Measurements from ENCODE around the gene DAD1.

Gene DAD1

GRCh38 chr14:22549981-22550673 lies 38.9 kb downstream of the DAD1 start:
- no peak for TF ChIP-seq CTCF (IDR thresholded peaks at IDR 0.05; ENCODE audit: low read depth, low read length)
- no peak overlapping the region for H3K4me3 ChIP-seq (ENCODE audit: low read depth, low read length)
- peak; percentile 74 for DNase-seq (ENCODE audit: low read depth, low spot score)
- in situ Hi-C loops (cut with HindIII; ENCODE audit: low sequenced_read_pairs): no loop called here

DNA sequence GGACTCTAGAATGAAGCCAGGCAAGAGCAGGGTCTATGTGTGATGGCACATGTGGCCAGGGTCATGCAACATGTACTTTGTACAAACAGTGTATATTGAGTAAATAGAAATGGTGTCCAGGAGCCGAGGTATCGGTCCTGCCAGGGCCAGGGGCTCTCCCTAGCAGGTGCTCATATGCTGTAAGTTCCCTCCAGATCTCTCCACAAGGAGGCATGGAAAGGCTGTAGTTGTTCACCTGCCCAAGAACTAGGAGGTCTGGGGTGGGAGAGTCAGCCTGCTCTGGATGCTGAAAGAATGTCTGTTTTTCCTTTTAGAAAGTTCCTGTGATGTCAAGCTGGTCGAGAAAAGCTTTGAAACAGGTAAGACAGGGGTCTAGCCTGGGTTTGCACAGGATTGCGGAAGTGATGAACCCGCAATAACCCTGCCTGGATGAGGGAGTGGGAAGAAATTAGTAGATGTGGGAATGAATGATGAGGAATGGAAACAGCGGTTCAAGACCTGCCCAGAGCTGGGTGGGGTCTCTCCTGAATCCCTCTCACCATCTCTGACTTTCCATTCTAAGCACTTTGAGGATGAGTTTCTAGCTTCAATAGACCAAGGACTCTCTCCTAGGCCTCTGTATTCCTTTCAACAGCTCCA lies 39.6 kb downstream of the DAD1 start:
- in situ Hi-C loops (cut with HindIII; ENCODE audit: low sequenced_read_pairs): no loop called here
- DNase-seq (ENCODE audit: low read depth, low spot score): no peak
- no peak overlapping the region for H3K4me3 ChIP-seq (ENCODE audit: low read depth, low read length)
- no peak for TF ChIP-seq CTCF (IDR thresholded peaks at IDR 0.05; ENCODE audit: low read depth, low read length)

GRCh38 chr14:22547948-22548750 lies 40.9 kb downstream of the DAD1 start:
- DNase-seq (ENCODE audit: low read depth, low spot score): no peak
- no peak for TF ChIP-seq CTCF (IDR thresholded peaks at IDR 0.05; ENCODE audit: low read depth, low read length)
- H3K4me3 ChIP-seq (ENCODE audit: low read depth, low read length): no peak overlapping the region
- in situ Hi-C loops (cut with HindIII; ENCODE audit: low sequenced_read_pairs): no loop called here

DNA sequence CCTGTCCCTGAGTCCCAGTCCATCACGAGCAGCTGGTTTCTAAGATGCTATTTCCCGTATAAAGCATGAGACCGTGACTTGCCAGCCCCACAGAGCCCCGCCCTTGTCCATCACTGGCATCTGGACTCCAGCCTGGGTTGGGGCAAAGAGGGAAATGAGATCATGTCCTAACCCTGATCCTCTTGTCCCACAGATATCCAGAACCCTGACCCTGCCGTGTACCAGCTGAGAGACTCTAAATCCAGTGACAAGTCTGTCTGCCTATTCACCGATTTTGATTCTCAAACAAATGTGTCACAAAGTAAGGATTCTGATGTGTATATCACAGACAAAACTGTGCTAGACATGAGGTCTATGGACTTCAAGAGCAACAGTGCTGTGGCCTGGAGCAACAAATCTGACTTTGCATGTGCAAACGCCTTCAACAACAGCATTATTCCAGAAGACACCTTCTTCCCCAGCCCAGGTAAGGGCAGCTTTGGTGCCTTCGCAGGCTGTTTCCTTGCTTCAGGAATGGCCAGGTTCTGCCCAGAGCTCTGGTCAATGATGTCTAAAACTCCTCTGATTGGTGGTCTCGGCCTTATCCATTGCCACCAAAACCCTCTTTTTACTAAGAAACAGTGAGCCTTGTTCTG lies 41.6 kb downstream of the DAD1 start:
- DNase-seq (ENCODE audit: low read depth, low spot score): no peak
- in situ Hi-C loops (cut with HindIII; ENCODE audit: low sequenced_read_pairs): no loop called here

DNA sequence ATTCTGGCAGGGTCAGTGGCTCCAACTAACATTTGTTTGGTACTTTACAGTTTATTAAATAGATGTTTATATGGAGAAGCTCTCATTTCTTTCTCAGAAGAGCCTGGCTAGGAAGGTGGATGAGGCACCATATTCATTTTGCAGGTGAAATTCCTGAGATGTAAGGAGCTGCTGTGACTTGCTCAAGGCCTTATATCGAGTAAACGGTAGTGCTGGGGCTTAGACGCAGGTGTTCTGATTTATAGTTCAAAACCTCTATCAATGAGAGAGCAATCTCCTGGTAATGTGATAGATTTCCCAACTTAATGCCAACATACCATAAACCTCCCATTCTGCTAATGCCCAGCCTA lies 42.3 kb downstream of the DAD1 start:
- TF ChIP-seq CTCF (IDR thresholded peaks at IDR 0.05; ENCODE audit: low read depth, low read length): no peak
- no peak overlapping the region for H3K4me3 ChIP-seq (ENCODE audit: low read depth, low read length)
- DNase-seq (ENCODE audit: low read depth, low spot score): no peak
- in situ Hi-C loops (cut with HindIII; ENCODE audit: low sequenced_read_pairs): no loop called here

More for the DNA sequence above, 41.6 kb downstream of the DAD1 start:
- TF ChIP-seq CTCF (IDR thresholded peaks at IDR 0.05; ENCODE audit: low read depth, low read length): no peak
- H3K4me3 ChIP-seq (ENCODE audit: low read depth, low read length): no peak overlapping the region
